NB4 (cell line): ENCODE measurements around the gene GDF10.

Experiments
- MAX ChIP-seq: IDR thresholded peaks from 2 replicates; pipeline ENCODE4 v1.6.1; 2011; ENCODE audit warnings: low read depth, low read length
- POLR2A ChIP-seq: IDR thresholded peaks from 2 replicates; pipeline ENCODE4 v1.6.1; 2011; ENCODE audit warnings: mild to moderate bottlenecking; ENCODE audit not compliant: insufficient read length; ENCODE audit errors: extremely low read depth
- TF ChIP-seq, protein P1 (sequence below): IDR thresholded peaks from one replicate; pipeline ENCODE4 v1.5.1; 2012; ENCODE audit warnings: low read depth, low read length

DNA sequence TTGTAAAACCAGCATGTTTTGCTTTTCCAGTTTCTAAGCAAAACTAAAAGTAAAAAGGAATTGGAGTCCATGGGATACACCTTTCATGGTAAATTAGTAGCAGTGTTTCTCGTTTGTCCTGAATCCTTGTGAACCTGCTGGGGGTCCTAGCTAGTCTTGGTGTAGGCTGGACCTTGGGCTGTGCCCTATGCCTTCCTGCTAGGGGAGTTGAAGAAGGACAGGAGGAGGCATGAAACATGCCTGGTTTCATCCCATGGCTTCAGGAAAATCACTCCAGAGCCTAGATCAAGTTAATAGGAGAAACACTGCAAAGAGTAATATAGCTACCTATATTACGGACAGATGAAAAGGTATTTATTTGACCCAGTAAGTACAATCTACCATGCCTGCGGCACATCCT lies 41.1 kb upstream of the GDF10 start:
- TF ChIP-seq POLR2A (no peak), MAX (no peak)
- TF ChIP-seq, protein P1, sequence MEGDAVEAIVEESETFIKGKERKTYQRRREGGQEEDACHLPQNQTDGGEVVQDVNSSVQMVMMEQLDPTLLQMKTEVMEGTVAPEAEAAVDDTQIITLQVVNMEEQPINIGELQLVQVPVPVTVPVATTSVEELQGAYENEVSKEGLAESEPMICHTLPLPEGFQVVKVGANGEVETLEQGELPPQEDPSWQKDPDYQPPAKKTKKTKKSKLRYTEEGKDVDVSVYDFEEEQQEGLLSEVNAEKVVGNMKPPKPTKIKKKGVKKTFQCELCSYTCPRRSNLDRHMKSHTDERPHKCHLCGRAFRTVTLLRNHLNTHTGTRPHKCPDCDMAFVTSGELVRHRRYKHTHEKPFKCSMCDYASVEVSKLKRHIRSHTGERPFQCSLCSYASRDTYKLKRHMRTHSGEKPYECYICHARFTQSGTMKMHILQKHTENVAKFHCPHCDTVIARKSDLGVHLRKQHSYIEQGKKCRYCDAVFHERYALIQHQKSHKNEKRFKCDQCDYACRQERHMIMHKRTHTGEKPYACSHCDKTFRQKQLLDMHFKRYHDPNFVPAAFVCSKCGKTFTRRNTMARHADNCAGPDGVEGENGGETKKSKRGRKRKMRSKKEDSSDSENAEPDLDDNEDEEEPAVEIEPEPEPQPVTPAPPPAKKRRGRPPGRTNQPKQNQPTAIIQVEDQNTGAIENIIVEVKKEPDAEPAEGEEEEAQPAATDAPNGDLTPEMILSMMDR = no peak
